DOHH2 (cell line): ENCODE results near the gene MARK1.

Experiments
- H3F3A ChIP-seq: fragments of 200-600 bp; sonication (generic), shearing (Covaris generic); 2 replicates; pipeline ENCODE4 v1.6.0; 2016; ENCODE audit warnings: antibody characterized with exemption, mild to moderate bottlenecking; ENCODE audit not compliant: control insufficient read depth, insufficient read depth
- H3K27ac ChIP-seq: fragments of 200-600 bp; sonication (generic); 2 replicates; pipeline ENCODE4 v1.5.1; 2014; ENCODE audit warnings: low read depth, mild to moderate bottlenecking, low read length, moderate library complexity
- H3K27me3 ChIP-seq: fragments of 200-600 bp; sonication (generic); 2 replicates; pipeline ENCODE4 v1.6.1; 2014; ENCODE audit warnings: mild to moderate bottlenecking, low read length, mixed read lengths; ENCODE audit not compliant: control insufficient read depth
- H3K36me3 ChIP-seq: fragments of 200-600 bp; sonication (generic); 2 replicates; pipeline ENCODE4 v1.6.1; 2014; ENCODE audit warnings: mild to moderate bottlenecking, low read length, moderate library complexity, mixed read lengths; ENCODE audit not compliant: control insufficient read depth
- H3K4me1 ChIP-seq: fragments of 200-600 bp; sonication (generic); 2 replicates; pipeline ENCODE4 v1.6.1; 2014; ENCODE audit warnings: mild to moderate bottlenecking, low read length, mixed read lengths; ENCODE audit not compliant: control insufficient read depth
- H3K4me2 ChIP-seq: fragments of 200-600 bp; sonication (generic); 2 replicates; pipeline ENCODE4 v1.6.0; 2014; ENCODE audit warnings: mild to moderate bottlenecking, low read length, moderate library complexity
- H3K4me3 ChIP-seq: fragments of 200-600 bp; sonication (generic); 2 replicates; pipeline ENCODE4 v1.5.1; 2014; ENCODE audit warnings: mild to moderate bottlenecking, low read length, mixed read lengths
- H3K79me2 ChIP-seq: fragments of 200-600 bp; sonication (generic); 2 replicates; pipeline ENCODE4 v1.6.1; 2014; ENCODE audit warnings: mild to moderate bottlenecking, low read length, mixed read lengths; ENCODE audit not compliant: control insufficient read depth
- H3K9me2 ChIP-seq: fragments of 200-600 bp; sonication (generic); replicated peaks from 2 replicates; pipeline ENCODE4 v1.6.1; 2014; ENCODE audit warnings: mild to moderate bottlenecking, low read length, mixed read lengths; ENCODE audit not compliant: control insufficient read depth
- H3K9me3 ChIP-seq: fragments of 200-600 bp; sonication (generic); 2 replicates; pipeline ENCODE4 v1.6.1; 2014; ENCODE audit warnings: antibody characterized with exemption, low read length, mixed read lengths; ENCODE audit not compliant: control insufficient read depth, insufficient read depth
- H4K20me1 ChIP-seq: fragments of 200-600 bp; sonication (generic); 2 replicates; pipeline ENCODE4 v1.6.0; 2014; ENCODE audit warnings: low read depth, mild to moderate bottlenecking, antibody characterized with exemption, low read length, moderate library complexity; ENCODE audit not compliant: control insufficient read depth, insufficient read depth
- CTCF ChIP-seq: fragments of 200-600 bp; sonication (generic); IDR thresholded peaks from one replicate; pipeline ENCODE4 v1.5.1; 2014; ENCODE audit warnings: antibody characterized with exemption, mild to moderate bottlenecking, low read depth, low read length; ENCODE audit not compliant: poor library complexity, severe bottlenecking
- EZH2phosphoT487 ChIP-seq: fragments of 200-600 bp; sonication (generic); IDR thresholded peaks from 2 replicates; pipeline ENCODE4 v1.6.1; 2017; ENCODE audit warnings: borderline replicate concordance, mild to moderate bottlenecking, antibody characterized with exemption, low read length, moderate library complexity, mixed read lengths

MARK1 gene

DNA sequence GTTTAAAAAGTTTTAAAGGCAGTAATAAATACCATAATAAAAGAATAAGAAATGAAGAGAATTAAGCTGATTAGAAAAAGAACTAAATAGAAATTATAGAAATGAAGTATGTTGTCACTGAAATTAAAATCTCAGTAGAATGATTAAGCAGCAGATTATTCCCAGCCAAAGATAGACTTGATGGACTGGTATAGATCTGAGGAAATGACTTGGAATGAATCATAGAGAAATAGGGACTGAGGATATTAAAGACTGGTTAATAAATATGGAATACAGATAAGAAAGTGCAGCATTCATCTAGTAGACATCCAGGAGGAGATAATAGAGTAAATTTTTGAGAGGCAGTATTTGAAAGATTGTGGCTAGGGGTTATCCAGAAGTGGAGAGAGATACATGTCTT lies 28.7 kb downstream of the MARK1 start:
- no peak overlapping the region for H3K27ac ChIP-seq
- no peaks in the 10 kb centered on the region for H4K20me1 ChIP-seq
- no peaks in the 10 kb centered on the region for H3F3A ChIP-seq
- no peaks in the 10 kb centered on the region for H3K36me3 ChIP-seq
- H3K9me2 ChIP-seq = no peaks in the 10 kb centered on the region
- no peaks in the 10 kb centered on the region for H3K27me3 ChIP-seq
- H3K4me2 ChIP-seq = no peak overlapping the region
- H3K9me3 ChIP-seq = no peaks in the 10 kb centered on the region
- 0 out of 2 replicates have a peak, but pooled peaks cover 4% of the 10 kb centered on the region for H3K4me1 ChIP-seq
- no peak for TF ChIP-seq CTCF
- TF ChIP-seq EZH2phosphoT487 = no peak
- H3K79me2 ChIP-seq = peaks cover 3% of the 10 kb centered on the region; the same call in 1 of the 2 replicates
- H3K4me3 ChIP-seq = no peak overlapping the region

DNA sequence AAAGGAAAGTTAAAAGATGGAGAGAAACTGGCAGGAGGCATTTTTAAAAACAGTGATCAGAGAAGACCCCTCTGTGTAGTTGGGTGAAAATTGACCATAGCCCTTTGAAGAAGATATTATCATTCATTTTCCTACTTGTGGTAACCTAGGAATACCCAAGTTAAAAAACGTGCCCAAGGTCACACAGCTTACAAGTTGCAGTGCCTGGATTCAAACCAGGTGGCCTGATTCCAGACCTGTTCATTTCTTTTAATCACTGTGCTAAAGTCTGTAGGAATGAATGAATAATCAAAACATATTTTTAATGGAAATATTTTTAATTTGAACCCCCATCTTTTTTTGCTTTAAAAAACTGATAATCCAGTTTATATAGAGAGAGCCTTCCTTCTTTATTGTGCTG lies 35.6 kb downstream of the MARK1 start:
- Histone ChIP-seq H3K9me3 (no peaks in the 10 kb centered on the region), H3K4me2 (no peak overlapping the region), H3K27ac (no peak overlapping the region), H3K79me2 (no peaks in the 10 kb centered on the region; the same call in 1 of the 2 replicates), H3K9me2 (no peaks in the 10 kb centered on the region), H3K4me3 (no peak overlapping the region), H3K27me3 (no peaks in the 10 kb centered on the region), H3K4me1 (0 out of 2 replicates have a peak, but pooled peaks cover 4% of the 10 kb centered on the region), H3K36me3 (no peaks in the 10 kb centered on the region), H4K20me1 (no peaks in the 10 kb centered on the region), H3F3A (no peaks in the 10 kb centered on the region)
- TF ChIP-seq CTCF (no peak), EZH2phosphoT487 (no peak)

DNA sequence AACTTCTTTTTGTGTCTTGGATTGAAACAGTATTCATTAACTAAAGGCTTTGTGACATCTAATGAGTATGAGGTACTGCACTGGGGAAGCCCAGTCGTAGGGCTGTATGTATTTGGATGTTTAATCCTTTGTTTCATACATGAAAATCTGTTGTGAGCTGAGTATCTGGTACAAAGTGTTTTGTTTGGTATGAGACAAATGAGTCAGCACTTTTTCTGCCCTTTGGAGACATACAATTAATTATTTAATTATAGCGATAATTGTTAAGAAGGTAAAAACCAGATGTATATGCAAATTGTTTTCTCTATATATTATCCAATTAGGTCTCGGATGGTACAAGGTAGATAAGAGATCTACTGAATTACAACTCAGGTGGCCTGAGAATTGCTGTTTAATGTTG lies 36.3 kb downstream of the MARK1 start:
- no peak overlapping the region for H3K4me3 ChIP-seq
- H3K27me3 ChIP-seq = no peaks in the 10 kb centered on the region
- no peaks in the 10 kb centered on the region for H3F3A ChIP-seq
- no peak for TF ChIP-seq CTCF
- TF ChIP-seq EZH2phosphoT487 = no peak
- H3K9me2 ChIP-seq = no peaks in the 10 kb centered on the region
- no peak overlapping the region for H3K4me2 ChIP-seq
- no peak overlapping the region for H3K27ac ChIP-seq
- H3K9me3 ChIP-seq = no peaks in the 10 kb centered on the region
- H3K36me3 ChIP-seq = no peaks in the 10 kb centered on the region
- no peaks in the 10 kb centered on the region for H3K4me1 ChIP-seq
- H3K79me2 ChIP-seq = no peaks in the 10 kb centered on the region; the same call in 1 of the 2 replicates
- H4K20me1 ChIP-seq = no peaks in the 10 kb centered on the region

DNA sequence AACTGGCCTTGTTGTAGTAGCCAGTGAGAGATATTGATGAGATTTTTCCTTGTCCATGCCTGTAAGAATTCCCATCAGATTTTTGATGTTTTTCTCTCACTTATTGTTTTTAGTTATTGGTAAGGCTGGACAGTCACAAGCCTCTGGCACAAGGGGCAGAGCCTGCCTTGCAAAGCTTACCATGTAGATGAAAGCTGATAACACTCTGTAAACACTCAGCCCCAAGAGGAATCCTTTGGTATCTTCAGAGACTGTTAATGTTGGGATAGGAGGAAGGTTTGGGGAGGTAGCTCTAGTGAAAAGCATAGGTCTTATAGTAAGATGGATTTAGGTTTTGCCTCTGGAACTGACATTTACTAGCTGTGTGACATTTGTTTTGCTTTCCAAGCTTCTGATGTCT lies 37.7 kb downstream of the MARK1 start:
- Histone ChIP-seq H3K36me3 (no peaks in the 10 kb centered on the region), H3K27ac (no peak overlapping the region), H3K4me3 (no peak overlapping the region), H3K4me2 (no peak overlapping the region), H3K4me1 (no peaks in the 10 kb centered on the region), H3K79me2 (no peaks in the 10 kb centered on the region; the same call in 1 of the 2 replicates), H4K20me1 (no peaks in the 10 kb centered on the region), H3K9me3 (no peaks in the 10 kb centered on the region), H3K9me2 (no peaks in the 10 kb centered on the region), H3F3A (no peaks in the 10 kb centered on the region), H3K27me3 (no peaks in the 10 kb centered on the region)
- TF ChIP-seq EZH2phosphoT487 = no peak
- no peak for TF ChIP-seq CTCF
